Mesenteric fat pad (tissue), 1 donor: ENCODE measurements around the gene KCNG1. TPM values are rescaled to one million over a fixed set of nuclear protein-coding genes. Genes with fewer than 3 reads are reported as not detected.

Source experiments
- DNase-seq: peaks from one replicate; pipeline ENCODE4 v3.0.0-alpha.2; 2020; ENCODE audit warnings: low spot score
- total RNA-seq: library from RNA; stranded (reverse); fragmentation: NEBNext Ultra II Directional; extraction: Animal tissue kit (Norgen Biotek cat#: 25700); gene quantifications from one replicate; pipeline ENCODE4 v1.2.1, GENCODE V29; 2021
- donor health status: DM: yes; HTN: yes; CAD: no.

The KCNG1 gene
- total RNA-seq, 1 donor from 2014 or later, result 0.19 TPM

DNA sequence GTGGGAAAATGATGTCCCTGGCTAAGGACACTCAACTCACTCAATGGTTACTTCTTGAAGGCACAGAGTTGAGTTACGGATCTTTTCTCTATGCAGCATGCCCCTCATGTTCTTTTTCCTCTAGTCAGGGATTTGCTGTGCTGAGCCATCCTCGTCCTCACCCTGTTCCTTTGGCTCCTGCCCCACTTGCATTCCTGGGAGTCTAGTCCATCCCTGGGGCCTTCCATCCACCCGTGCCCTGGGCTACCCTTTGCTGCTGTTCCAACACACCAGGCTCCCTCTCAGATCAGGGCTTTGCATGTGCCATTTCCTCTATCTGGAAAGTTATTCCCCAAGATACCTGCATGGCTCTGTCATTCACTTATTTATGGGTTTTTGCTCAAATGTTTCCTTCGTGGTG lies 13.3 kb upstream of the KCNG1 start:
- no peak for DNase-seq

DNA sequence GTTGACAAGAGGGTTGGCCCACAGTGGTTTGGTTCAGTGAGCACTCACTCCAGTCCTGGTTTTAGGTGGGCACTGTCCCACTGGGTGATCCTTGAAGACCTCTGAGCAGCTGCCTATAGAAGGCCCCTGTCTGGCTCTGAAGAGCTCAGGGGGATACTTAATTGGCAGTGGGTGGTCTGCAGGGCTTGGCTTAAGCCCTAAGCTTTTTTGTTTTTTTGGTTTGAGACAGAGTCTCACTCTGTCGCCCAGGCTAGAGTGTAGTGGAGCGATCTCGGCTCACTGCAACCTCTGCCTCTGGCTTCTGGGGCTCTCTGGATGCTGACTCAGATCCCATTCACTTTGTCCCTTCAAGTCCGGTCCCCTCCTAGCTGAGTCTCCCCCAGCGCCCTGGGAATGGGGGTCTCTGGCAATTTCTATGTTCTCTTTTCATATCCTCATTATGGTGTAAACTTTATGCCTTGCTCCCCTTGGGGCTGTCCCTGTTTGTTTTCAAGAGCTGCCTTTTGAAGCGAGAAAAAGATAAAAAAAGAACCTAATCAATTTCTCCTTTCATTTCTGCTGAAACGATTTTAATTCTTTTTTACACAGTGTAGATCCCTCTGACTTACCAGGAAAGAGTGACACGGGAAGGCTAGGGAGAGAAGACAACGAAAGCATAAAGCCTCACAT lies 12.2 kb upstream of the KCNG1 start:
- DNase-seq, result no peak

DNA sequence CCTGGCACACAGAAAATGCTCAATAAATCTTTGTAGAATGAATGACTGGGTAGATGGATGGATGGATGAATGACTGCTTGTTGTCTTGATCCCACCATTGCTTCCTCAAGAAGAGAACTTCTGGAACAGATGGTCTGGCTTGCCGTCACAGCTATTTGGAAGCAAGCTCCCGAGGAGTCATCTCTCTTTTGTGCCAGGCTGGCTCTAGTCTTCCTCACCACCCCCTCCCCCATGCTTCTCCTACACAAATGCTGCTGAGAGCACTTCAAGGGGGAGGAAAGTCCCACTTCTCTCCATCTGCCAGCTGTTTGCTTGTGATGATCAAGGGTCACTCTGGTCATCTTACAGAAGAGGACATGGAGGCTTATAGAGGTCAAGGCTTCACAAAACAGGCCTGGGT lies 11.6 kb upstream of the KCNG1 start:
- no peak for DNase-seq

DNA sequence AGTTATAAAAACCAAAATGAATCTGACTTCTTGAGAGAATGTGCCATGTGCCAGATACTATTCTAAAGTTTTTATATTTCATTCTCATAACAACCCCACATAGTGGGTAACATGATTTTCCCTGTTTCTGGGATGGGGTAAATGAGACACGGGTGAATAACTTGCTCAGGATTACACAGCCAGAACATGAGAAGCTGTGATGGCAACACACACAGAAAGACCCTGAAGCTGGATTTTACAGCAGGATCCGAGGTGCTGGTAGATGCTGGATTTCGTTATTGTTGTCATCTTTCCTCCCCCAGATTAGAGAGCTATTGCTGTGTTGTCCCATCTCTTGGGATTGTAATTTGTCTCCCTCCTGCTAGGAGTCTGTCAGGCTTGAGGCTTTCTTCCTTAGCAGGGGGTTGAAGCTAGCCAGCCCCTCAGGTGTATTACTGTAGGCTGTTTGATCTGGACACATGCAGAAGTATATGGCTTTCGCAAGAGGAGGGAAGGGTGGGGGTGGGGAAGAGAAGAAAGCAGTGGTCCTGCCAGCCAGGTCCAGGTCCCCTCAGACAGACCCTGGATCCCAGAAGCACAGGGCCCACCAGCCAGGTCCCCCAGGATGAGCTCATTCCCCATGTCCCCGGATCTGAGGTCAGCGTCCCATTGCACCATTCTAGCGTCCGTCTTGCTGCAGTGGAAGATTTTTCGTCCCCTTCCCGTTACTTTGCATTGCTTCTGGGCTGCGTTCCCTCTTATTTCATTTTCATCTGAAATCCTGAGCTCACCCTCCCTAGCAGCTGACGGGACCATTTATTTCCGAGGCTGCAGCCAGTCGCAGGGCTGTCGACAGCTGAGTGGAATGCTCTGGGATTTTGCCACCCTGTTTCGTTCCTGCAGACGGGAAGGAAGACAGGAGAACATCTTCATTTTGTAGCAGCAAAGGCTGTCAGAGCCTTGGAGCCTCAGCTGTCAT lies 7.3 kb upstream of the KCNG1 start:
- no peak for DNase-seq

DNA sequence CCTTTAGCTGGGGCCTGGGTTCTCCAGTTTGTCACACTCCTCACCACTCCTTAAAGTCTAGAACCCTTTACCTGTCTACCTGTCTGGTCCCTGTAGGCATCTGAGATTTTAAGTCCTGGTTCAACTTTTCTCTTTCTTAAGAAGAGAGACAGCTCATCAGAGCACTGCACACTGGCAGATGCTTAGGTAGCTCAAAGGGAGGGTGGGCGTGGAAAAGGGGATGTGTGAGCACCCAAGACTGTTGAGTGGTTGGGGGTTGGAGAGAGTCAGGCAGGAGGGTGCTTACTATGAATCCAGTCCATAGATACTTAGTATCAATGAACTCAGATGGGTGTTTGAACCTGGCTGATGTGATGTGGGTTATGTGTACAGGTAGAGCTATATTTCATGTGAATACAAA lies 6.6 kb upstream of the KCNG1 start:
- DNase-seq, result no peak

- DNase-seq, result no peak
Observed at GRCh38 chr20:51028616-51029212, 5.8 kb upstream of the KCNG1 start.

DNA sequence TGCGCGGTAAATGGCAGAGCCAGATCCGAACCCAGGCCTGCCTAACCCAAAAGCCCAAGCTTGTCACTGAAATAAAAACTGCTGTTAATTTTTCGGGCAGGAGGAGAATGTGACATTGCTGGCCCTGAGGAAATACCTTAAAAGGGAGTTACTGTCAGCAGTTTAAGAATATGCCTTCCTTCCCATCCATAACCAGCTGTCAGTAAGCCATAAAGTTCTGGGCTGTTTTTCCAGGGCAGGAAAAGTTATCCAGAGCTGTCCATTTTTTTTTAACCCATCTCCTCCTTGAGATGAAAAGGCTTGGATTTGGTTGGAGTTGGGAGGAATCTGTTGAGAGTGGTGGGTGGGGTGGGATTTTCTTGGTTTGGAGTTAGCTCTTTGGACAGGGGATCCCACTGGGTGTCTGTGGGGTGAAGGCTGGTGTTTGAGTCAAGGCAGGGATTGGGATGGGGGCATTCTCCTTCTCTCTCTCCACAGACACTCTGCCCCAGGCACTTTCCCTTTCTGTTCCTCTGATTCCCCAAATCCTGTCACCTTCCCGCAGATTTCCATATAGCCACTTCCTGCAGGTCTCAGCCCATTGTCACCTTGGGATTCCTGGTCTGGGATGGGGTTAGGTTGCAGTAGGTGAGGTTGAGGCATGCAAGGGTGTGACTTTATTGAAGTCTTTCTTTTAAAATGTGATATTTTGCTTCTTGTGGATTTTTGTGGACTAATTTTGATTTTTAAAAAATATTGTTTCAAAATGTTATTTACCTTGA lies 4.3 kb upstream of the KCNG1 start:
- DNase-seq, result no peak

DNA sequence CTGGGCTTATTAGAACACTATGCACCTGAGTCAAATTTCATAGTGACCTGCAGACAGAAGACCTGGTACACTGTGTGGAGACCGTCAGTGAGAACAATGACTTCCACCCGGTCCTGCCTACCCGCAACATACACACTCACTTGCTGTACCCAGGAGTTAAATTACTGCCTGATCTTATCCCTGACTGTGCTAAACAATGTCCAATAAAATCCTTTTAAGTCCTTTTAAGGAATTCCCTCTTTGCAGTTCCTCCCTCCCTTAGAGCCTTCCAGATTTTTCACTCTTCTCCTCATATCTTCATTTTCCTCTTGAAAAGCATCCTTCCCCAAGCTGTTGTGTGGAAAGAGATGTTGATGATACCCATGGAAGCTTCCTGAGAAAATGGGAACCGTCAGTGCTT lies 3.4 kb upstream of the KCNG1 start:
- DNase-seq, result no peak

GRCh38 chr20:51024761-51025160 lies 1.9 kb upstream of the KCNG1 start:
- no peak for DNase-seq

- DNase-seq, result no peak
Observed at GRCh38 chr20:51023617-51024155, 779 bp upstream of the KCNG1 start.

- no peak for DNase-seq
Observed at GRCh38 chr20:51022227-51022802, 592 bp downstream of the KCNG1 start.

- no peak for DNase-seq
Observed at GRCh38 chr20:51021067-51022025, 1.6 kb downstream of the KCNG1 start.

DNA sequence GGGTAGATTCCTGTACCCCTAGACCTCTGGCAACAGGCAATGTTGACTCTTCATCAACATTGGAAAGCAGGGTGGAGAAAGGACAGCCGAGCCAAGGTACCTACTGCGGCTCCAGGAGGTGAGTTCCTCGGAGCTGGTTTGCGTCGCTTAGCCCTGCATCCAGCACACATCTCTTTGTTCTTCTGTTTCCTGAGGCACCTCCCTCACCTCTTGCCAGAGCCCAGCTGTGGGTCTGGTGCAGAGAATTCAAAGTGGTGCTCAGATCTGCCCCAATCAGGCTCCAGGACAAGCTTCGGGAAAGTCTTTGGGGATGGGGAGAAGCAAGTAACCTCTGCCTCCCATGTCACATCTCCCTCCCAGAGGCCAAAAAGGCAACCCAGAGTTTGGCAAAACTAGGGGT lies 2.2 kb downstream of the KCNG1 start:
- no peak for DNase-seq

DNA sequence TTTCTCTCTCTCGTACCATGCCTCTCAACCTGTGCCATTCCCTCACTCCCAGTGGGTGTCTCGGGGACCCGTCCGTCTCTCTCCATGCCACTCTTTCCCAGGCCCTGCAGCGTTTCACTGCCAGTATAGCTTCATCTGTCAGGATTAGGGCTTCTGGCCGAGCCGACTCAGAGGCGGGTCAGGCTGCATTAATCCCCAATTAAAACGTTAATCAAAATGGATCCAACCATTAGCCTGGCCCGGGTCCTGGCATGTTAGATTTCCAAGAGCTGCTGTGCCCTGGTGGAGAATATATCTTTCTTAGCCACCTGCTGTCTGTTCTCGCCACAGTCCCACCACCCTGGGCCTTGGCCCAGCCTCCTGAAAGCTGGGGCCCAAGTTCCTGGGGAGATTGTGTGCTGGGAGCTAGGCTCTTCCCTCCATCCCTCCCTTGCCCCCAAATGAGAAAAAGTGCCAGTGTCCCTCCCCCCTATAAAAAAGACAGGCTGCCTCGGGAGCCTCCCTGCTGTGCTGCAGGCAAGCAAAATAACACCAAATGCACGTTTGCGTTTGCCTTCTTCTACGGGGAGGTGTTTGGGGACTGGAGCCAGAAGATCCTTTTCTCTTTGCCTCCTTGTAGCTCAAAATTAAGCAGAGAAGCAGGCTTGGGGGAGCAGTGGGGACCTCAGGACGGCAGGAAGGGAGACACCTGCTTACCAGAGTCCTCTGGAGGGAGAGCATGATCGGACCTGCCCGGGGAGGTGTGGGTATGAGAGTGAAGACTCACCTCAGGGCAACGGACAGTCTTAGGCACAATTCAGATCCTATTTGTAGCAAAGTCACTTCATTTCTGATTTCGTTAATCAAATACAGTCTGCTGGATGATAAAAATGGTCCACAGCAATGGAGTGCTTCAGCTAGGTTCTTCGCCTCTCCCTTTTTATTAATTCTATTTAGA lies 3.0 kb downstream of the KCNG1 start:
- no peak for DNase-seq

- DNase-seq, result no peak
Observed at GRCh38 chr20:51017251-51017650, 5.7 kb downstream of the KCNG1 start.

GRCh38 chr20:51016521-51016920 lies 6.4 kb downstream of the KCNG1 start:
- DNase-seq, result no peak

DNA sequence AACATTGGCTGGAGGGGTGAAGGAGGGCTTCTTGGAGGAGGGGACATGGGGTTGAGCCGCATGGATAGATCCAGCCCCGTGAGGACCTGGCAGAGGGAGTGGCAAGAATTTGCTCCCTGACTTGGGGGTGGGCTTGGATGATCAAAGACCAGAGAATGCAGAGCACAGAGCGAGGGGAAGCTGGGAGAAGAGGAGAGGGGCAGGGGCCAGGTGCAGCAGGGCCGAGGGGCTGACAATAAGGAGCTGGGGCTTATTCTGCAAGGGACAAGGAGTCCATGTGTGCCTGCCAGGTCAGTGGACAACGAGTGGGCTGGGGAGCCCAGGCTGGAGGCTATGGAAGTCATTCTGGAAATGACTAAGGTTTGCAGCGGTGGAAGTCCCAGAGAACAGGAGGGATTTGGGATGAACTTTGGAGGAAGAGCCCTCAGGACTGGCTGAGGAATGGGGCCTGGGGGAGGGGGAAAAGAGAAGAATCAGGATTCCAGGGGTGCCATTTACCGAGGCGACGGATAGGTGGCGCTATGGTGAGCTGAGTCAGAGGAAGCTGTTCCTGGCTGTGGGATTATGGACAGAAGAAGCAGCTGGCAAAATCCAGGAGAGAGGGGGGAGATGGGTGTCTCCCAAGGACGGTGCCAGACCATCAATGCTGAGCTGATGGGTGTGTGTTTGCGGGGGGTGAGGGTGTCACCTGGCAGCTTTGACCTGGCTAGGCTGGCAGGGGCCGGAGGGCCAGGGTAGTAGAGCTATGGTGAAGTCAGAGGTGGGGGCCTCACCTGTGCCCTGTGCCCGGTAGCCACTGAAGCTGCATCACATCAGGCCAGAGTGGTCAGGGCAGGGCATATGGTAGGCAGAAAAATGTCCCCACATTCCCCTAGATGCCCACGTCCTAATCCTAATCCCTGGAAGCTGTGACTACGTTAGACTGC lies 7.8 kb downstream of the KCNG1 start:
- DNase-seq, result no peak
